Vagina (tissue), 2 donors: Measurements from ENCODE around the gene NR4A3.

Experiments
- CTCF ChIP-seq, 3 experiments: fragments of 450-650 bp in 2 of 3; fragments of 200-600 bp in 1 of 3; sonication (generic) in 1 of 3; IDR thresholded peaks; one replicate each; pipeline ENCODE4 v1.5.1; 2017 to 2019; ENCODE audit warnings: antibody characterized with exemption in 3 of 3, mild to moderate bottlenecking in 2 of 3, moderate library complexity in 2 of 3
- POLR2A ChIP-seq, 2 donors: fragments of 450-650 bp; IDR thresholded peaks; one replicate each; pipeline ENCODE4 v1.6.1; 2017; ENCODE audit warnings: antibody characterized with exemption in 2 of 2, mild to moderate bottlenecking in 2 of 2, moderate library complexity in 2 of 2
- POLR2AphosphoS5 ChIP-seq, 2 donors: sonication (generic); formaldehyde crosslinking; IDR thresholded peaks; one replicate each; pipeline ENCODE4 v1.9.0; 2017; ENCODE audit warnings: antibody characterized with exemption in 2 of 2, mild to moderate bottlenecking in 2 of 2, low read depth in 1 of 2; ENCODE audit not compliant: insufficient read depth in 1 of 2

- TF ChIP-seq POLR2A (IDR thresholded peaks at IDR 0.05) = no peak
- TF ChIP-seq CTCF (IDR thresholded peaks at IDR 0.05) = no peak
- TF ChIP-seq POLR2AphosphoS5 (IDR thresholded peaks at IDR 0.05; ENCODE audit: insufficient read depth in 1 of 2, low read depth in 1 of 2) = no peak
Observed at GRCh38 chr9:99867536-99867935, 45.9 kb downstream of the NR4A3 start.
